H9 (cell line): ENCODE measurements around the gene SP2. TPM values are rescaled to one million over a fixed set of nuclear protein-coding genes. Genes with fewer than 3 reads are reported as not detected.

ENCODE experiments used
- DNase-seq: peaks from one replicate; pipeline ENCODE4 v3.0.0-alpha.2; 2017
- H2AFZ ChIP-seq: one replicate; pipeline ENCODE4 v1.6.1; 2013; ENCODE audit warnings: mild to moderate bottlenecking, low read length, control low read depth, moderate library complexity
- H2AK5ac ChIP-seq: 2 replicates; pipeline ENCODE4 v1.6.1; 2013; ENCODE audit warnings: low read length, control low read depth, mixed read lengths; ENCODE audit not compliant: insufficient read length
- H2BK120ac ChIP-seq: one replicate; pipeline ENCODE4 v1.6.1; 2013; ENCODE audit warnings: low read depth, mild to moderate bottlenecking, low read length, control low read depth, inconsistent platforms; ENCODE audit not compliant: poor library complexity, severe bottlenecking
- H2BK12ac ChIP-seq: 2 replicates; pipeline ENCODE4 v1.6.1; 2013; ENCODE audit warnings: low read length, control low read depth, mixed read lengths, low read depth; ENCODE audit not compliant: insufficient read length
- H2BK15ac ChIP-seq: 2 replicates; pipeline ENCODE4 v1.6.1; 2013; ENCODE audit warnings: low read depth, low read length, control low read depth
- H2BK20ac ChIP-seq: one replicate; pipeline ENCODE4 v1.6.1; 2013; ENCODE audit warnings: low read depth, mild to moderate bottlenecking, low read length, control low read depth, inconsistent platforms; ENCODE audit not compliant: poor library complexity, severe bottlenecking
- H2BK5ac ChIP-seq: 2 replicates; pipeline ENCODE4 v1.6.1; 2013; ENCODE audit warnings: low read length, control low read depth, mixed read lengths; ENCODE audit not compliant: insufficient read length
- H3K14ac ChIP-seq: 2 replicates; pipeline ENCODE4 v1.6.1; 2013; ENCODE audit warnings: low read length, control low read depth; ENCODE audit not compliant: insufficient read depth
- H3K18ac ChIP-seq: 2 replicates; pipeline ENCODE4 v1.6.1; 2013; ENCODE audit warnings: low read depth, mild to moderate bottlenecking, mixed read lengths, low read length, control low read depth; ENCODE audit not compliant: insufficient read length
- H3K23ac ChIP-seq: 2 replicates; pipeline ENCODE4 v1.6.1; 2013; ENCODE audit warnings: low read length, control low read depth, mixed read lengths, low read depth; ENCODE audit not compliant: insufficient read length
- H3K23me2 ChIP-seq: 2 replicates; pipeline ENCODE4 v1.6.1; 2013; ENCODE audit warnings: low read depth, mild to moderate bottlenecking, mixed read lengths, low read length, control low read depth; ENCODE audit not compliant: insufficient read length, poor library complexity, severe bottlenecking
- H3K27ac ChIP-seq: 2 replicates; pipeline ENCODE4 v1.5.1; 2013; ENCODE audit warnings: low read length, control low read depth, mixed read lengths, low read depth; ENCODE audit not compliant: insufficient read length
- H3K27me3 ChIP-seq: 2 replicates; pipeline ENCODE4 v1.6.1; 2013; ENCODE audit warnings: low read length, control low read depth, inconsistent platforms; ENCODE audit not compliant: insufficient read depth
- H3K4ac ChIP-seq: 2 replicates; pipeline ENCODE4 v1.6.1; 2013; ENCODE audit warnings: low read depth, mild to moderate bottlenecking, control low read depth, inconsistent platforms, low read length, moderate library complexity
- H3K4me1 ChIP-seq: 2 replicates; pipeline ENCODE4 v1.6.1; 2013; ENCODE audit warnings: low read length, control low read depth, inconsistent platforms; ENCODE audit not compliant: insufficient read depth
- H3K4me2 ChIP-seq: 2 replicates; pipeline ENCODE4 v1.6.1; 2013; ENCODE audit warnings: low read length, control low read depth, mixed read lengths; ENCODE audit not compliant: insufficient read length, insufficient read depth
- H3K56ac ChIP-seq: 2 replicates; pipeline ENCODE4 v1.6.1; 2013; ENCODE audit warnings: low read depth, mild to moderate bottlenecking, mixed read lengths, low read length, control low read depth; ENCODE audit not compliant: insufficient read length
- H3K79me1 ChIP-seq: 2 replicates; pipeline ENCODE4 v1.6.1; 2013; ENCODE audit warnings: low read depth, mild to moderate bottlenecking, moderate library complexity, low read length, control low read depth, inconsistent platforms; ENCODE audit not compliant: insufficient read depth, poor library complexity, severe bottlenecking
- H3K79me2 ChIP-seq: 2 replicates; pipeline ENCODE4 v1.6.1; 2013; ENCODE audit warnings: low read length, control low read depth, inconsistent platforms; ENCODE audit not compliant: insufficient read depth
- H3K9ac ChIP-seq: 2 replicates; pipeline ENCODE4 v1.6.1; 2013; ENCODE audit warnings: low read length, control low read depth, mixed read lengths; ENCODE audit not compliant: insufficient read length; ENCODE audit errors: extremely low read depth
- H3K9me3 ChIP-seq: one replicate; pipeline ENCODE4 v1.6.1; 2013; ENCODE audit warnings: low read depth, low read length, inconsistent platforms; ENCODE audit not compliant: control insufficient read depth
- H3T11ph ChIP-seq: one replicate; pipeline ENCODE4 v1.6.1; 2013; ENCODE audit warnings: mild to moderate bottlenecking, low read length, control low read depth, inconsistent platforms
- H4K20me1 ChIP-seq: one replicate; pipeline ENCODE4 v1.6.1; 2013; ENCODE audit not compliant: control insufficient read depth, insufficient read length, insufficient read depth
- H4K5ac ChIP-seq: 2 replicates; pipeline ENCODE4 v1.6.1; 2013; ENCODE audit warnings: low read depth, mild to moderate bottlenecking, mixed read lengths, low read length, control low read depth; ENCODE audit not compliant: insufficient read length
- H4K8ac ChIP-seq: replicated peaks from 2 replicates; pipeline ENCODE4 v1.6.1; 2013; ENCODE audit warnings: low read length, control low read depth, mixed read lengths, low read depth; ENCODE audit not compliant: insufficient read length
- H4K91ac ChIP-seq: 2 replicates; pipeline ENCODE4 v1.6.1; 2013; ENCODE audit warnings: low read depth, mild to moderate bottlenecking, moderate library complexity, mixed read lengths, low read length, control low read depth; ENCODE audit not compliant: insufficient read length
- H3K27ac Mint-ChIP-seq, 3 experiments: 2 replicates in 2 of 3; 3 replicates in 1 of 3; pipeline ENCODE4 v1.8.0; 2020 to 2021; ENCODE audit warnings: mixed read lengths in 3 of 3, mild to moderate bottlenecking in 1 of 3, moderate library complexity in 1 of 3
- H3K27me3 Mint-ChIP-seq: 2 replicates; pipeline ENCODE4 v1.8.0; 2021; ENCODE audit warnings: low read depth, mild to moderate bottlenecking, moderate library complexity, mixed read lengths
- H3K36me3 Mint-ChIP-seq, 3 experiments: 2 replicates in 2 of 3; 3 replicates in 1 of 3; pipeline ENCODE4 v1.8.0; 2020 to 2021; ENCODE audit warnings: low read depth in 3 of 3, mixed read lengths in 3 of 3; ENCODE audit not compliant: insufficient read depth in 1 of 3
- H3K4me1 Mint-ChIP-seq, 2 experiments: 2 replicates each; pipeline ENCODE4 v1.8.0; 2020; ENCODE audit warnings: mixed read lengths in 2 of 2
- H3K4me3 Mint-ChIP-seq, 2 experiments: 2 replicates in 1 of 2; 3 replicates in 1 of 2; pipeline ENCODE4 v1.8.0; 2020 to 2021; ENCODE audit warnings: mild to moderate bottlenecking in 2 of 2, mixed read lengths in 2 of 2, moderate library complexity in 1 of 2
- H3K9me3 Mint-ChIP-seq, 2 experiments: 2 replicates in 1 of 2; 3 replicates in 1 of 2; pipeline ENCODE4 v1.8.0; 2020; ENCODE audit warnings: mild to moderate bottlenecking in 2 of 2, mixed read lengths in 2 of 2, moderate library complexity in 1 of 2
- CTCF ChIP-seq: fragments of 200-600 bp; sonication (generic); conservative IDR thresholded peaks from 3 replicates; pipeline ENCODE4 v1.8.0; 2021; ENCODE audit warnings: antibody characterized with exemption, mild to moderate bottlenecking
- WGBS: extraction: QIAGEN DNeasy Blood & Tissue Kit; methylation state at CpG from one replicate; pipeline ENCODE4 v1.1.7; 2013; ENCODE audit warnings: missing lambda C conversion rate, low lambda C conversion rate, mixed read lengths; ENCODE audit not compliant: insufficient read length; ENCODE audit errors: extremely low coverage; 5-methylcytosine and 5-hydroxymethylcytosine counted together
- total RNA-seq: library from RNA; stranded (reverse); gene quantifications from 2 replicates; pipeline ENCODE4 v1.2.1, GENCODE V29; 2021

The SP2 gene
- total RNA-seq, 1 experiment from 2014 or later: 19.3 TPM

GRCh38 chr17:47925678-47925988 lies 29.6 kb downstream of the SP2 start:
- Histone ChIP-seq H3T11ph (no peak overlapping the region), H3K79me2 (no peaks in the 10 kb centered on the region), H3K9ac (no peak overlapping the region), H2BK20ac (no peak overlapping the region), H3K4ac (no peak overlapping the region), H4K5ac (no peak overlapping the region), H3K23ac (no peak overlapping the region), H2BK15ac (no peak overlapping the region), H3K9me3 (no peaks in the 10 kb centered on the region), H4K20me1 (no peaks in the 10 kb centered on the region), H2AK5ac (no peak overlapping the region), H2BK5ac (no peak overlapping the region), H3K18ac (no peak overlapping the region), H3K27ac (no peak overlapping the region), H3K27me3 (no peaks in the 10 kb centered on the region), H4K91ac (no peak overlapping the region), H4K8ac (no peak overlapping the region), H3K14ac (no peak overlapping the region), H3K56ac (no peak overlapping the region), H3K23me2 (no peaks in the 10 kb centered on the region), H2BK120ac (no peak overlapping the region), H2AFZ (no peak overlapping the region), H3K4me1 (no peaks in the 10 kb centered on the region), H3K4me2 (no peak overlapping the region), H2BK12ac (no peak overlapping the region), H3K79me1 (no peaks in the 10 kb centered on the region)
- Mint-ChIP-seq H3K4me1 (no peaks in the 10 kb centered on the region), H3K27ac (no peak overlapping the region), H3K27me3 (no peaks in the 10 kb centered on the region), H3K9me3 (no peaks in the 10 kb centered on the region), H3K36me3 (peaks cover 13 to 57% (median 44%) of the 10 kb centered on the region in 3 experiments), H3K4me3 (no peak overlapping the region)
- no peak for DNase-seq
- no peak for TF ChIP-seq CTCF
- no CpG with 5 or more reads among the region's 3 CpGs for WGBS
